SIG-M5 treated with dmso at 0.1 percent for 504 hours (cell line): ENCODE measurements around the gene RETREG1.
A peak's percentile ranks its signal among the peaks of the same experiment; 100 is the strongest.
"Not testable (repeated sequence)": the region's sequence is repeated elsewhere in the genome, so short reads cannot be mapped to it uniquely, and the experiment has no call there.

ENCODE experiments used
- DNase-seq: peaks from one replicate; lab custom pipeline; 2025; ENCODE audit not compliant: unreplicated experiment; lab: John Stamatoyannopoulos, UW

RETREG1 gene

DNA sequence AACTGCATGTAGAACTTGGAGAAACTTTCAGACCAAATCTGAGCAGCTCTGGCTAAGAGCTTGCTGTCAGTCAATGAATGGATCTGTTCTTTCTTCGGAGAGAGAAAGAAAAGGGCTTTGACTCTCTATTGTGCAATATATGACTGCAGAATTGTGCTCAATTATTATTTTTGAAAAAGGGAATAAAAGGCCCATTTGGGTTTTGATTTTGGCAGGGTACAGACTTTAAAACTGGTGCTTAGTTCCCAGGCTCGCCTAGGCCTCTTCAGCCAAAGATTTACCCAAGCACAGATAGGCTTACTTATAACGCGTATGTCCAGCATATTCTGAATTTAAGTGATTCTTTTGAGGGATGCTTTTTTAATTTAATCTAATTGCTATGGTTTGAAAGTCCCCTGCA is 59.3 kb downstream of the RETREG1 start:
- DNase-seq = no peak

GRCh38 chr5:16554110-16554509 is 62.7 kb downstream of the RETREG1 start:
- no peak for DNase-seq

DNA sequence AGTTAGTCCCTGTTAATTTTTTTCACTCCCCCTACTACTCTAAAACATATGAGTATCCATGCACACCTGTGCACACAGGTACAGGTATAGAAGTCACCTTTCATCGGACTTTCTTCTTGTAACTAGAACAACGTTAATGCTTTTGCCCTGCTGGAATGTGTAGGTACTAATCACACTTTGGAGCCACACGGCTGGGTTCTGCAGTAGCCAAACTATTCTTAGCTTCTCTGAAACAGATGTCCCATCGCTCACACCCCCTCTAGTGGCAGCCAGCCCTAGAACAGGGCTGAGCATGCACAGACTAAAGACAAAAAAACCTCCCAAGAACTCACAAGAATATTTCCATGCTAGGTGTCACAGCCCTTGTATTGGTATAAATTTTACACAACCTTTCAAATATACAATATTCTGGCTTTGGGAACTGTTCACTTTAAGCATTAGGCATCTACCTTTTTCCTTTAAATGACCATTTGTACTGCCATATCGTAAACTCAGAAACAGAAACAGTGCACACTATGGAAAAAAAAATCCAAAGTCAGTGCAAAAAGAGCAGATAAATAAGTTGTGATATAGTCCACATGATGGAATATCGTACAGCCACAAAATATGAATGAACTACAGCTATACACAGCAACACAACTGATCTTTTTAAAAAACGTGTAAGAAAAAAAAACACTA is 64.0 kb downstream of the RETREG1 start:
- peak; percentile 75 for DNase-seq

DNA sequence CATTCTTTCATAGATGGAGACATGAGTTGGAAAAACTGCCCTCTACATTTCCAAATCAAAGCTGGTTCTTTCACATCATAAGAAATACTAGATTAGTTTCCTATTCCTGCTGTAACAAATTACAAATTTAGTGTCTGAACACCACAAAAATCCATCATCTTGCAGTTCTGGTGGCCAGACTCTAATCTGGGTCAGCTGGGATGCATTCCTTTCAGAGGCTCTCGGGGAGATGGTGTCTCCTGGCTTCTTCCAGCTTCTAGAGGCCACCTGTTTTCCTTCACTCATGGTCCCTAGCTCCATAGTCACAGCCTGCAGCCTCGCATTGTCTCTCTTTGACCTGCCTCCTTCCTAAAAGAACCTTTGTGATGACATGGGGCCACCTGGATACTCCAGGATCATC is 65.2 kb downstream of the RETREG1 start:
- no peak for DNase-seq

DNA sequence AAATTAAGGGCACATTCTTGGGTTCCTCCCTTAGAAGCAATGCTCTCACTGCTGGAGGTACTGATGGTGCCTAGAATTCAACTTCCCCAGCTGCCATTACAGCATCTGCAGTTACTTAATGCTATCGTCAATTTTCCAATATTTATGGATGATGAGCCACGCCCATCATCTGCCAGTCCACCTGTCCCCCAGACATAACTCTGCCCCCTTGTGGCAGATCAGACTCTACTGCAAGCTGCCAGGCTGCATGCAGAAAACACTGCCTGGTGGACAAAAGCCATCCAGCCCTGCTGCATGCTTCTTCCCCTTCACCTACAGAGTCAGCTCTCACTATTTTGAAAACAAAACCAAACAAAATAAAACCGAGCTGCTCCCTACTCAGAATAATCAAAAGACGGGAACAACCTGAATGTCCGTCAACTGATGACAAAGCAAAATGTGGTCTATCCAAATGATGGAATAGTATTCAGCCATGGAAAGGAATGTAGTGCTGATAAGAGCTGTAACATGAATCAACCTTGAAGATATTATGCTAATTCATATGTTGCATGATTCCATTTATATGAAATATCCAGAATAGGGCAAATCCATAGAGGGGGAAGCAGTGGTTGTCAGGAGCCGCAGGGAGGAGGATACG is 66.4 kb downstream of the RETREG1 start:
- DNase-seq = peak; percentile 52

GRCh38 chr5:16549491-16550206 is 67.1 kb downstream of the RETREG1 start:
- no peak for DNase-seq

DNA sequence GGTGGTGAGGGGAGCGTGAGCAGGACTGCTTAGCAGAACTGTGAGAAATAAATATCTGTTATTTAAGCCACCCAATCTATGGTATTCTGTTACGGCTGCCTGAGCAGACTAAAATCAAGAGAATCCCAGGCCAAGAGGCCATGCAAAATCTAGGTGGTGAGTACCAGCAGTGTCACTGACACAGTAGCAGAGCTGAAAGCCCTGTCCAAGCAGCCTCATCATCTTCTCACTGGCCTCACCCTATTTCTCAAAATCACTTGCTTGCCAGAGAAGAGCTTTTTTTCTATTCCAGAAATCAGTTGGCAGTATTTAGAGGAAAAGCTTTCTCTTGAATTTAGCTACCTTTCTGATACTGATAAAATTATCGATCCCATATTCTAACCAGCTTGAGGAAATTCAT is 68.0 kb downstream of the RETREG1 start:
- no peak for DNase-seq

DNA sequence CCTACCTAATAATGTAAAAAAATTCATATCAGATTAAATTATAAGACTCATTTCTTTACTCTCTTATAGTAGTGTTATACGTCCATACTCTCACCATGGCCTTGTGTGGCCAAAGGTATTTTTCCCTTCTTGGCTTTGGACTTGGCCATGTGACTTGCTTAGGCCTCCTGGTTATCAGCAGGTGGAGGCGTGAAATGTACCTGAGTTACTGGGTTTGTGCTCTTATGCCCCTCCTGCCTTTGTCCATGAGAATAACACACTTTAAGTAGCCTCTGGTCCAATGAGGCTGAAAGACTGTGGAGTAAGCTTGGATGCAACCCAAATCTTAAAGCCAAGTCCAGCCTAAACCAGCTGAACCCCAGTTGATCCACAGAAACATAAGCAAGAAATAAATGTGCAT is 68.7 kb downstream of the RETREG1 start:
- no peak for DNase-seq

DNA sequence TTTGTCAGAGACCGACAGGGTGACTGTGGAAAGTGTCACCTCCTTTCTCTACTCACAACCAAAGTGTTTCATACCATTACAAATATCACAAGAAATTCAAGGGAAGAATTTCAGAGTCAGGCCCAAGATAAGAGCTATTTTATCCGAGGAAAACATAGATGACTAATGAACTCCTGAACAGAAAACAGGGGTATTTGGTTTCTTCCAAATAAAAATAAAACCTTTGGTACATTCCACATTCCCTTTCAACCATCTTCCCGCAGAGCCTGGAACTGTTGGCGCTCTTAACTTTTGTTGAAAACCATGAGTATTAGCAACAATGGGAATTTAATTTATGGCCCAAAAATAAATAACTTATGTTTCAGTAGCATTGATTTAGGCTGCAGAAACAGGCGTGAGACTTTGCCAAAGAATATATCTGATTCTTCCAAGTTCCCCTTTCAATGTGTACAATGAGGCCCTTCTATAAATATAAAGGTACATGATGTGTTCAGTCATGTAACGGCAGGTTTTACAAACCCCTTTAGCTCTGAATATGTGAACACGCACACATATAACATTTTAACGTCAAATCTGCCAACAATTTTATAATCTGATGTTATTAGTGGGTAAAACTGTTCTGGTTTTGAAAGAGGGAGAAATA is 69.5 kb downstream of the RETREG1 start:
- no peak for DNase-seq

GRCh38 chr5:16546732-16547131 is 70.1 kb downstream of the RETREG1 start:
- no peak for DNase-seq

- no peak for DNase-seq
These were observed 72.0 kb downstream of the RETREG1 start for GRCh38 chr5:16544607-16545374.

DNA sequence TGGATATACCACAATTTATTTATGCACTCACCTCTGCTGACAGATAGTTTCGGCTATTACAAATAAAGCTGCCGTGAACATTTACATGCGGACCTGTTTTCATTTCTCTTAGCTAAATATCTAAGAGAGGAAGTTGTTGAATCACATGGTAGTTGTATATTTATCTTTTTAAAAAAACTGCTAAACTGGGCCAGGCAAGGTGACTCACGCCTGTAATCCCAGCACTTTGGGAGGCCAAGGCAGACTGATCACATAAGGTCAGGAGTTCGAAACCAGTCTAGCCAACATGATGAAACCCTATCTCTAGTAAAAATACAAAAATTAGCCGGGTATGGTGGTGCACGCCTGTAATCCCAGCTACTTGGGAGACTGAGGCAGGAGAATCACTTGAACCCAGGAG is 73.6 kb downstream of the RETREG1 start:
- not testable (repeated sequence) for DNase-seq

DNA sequence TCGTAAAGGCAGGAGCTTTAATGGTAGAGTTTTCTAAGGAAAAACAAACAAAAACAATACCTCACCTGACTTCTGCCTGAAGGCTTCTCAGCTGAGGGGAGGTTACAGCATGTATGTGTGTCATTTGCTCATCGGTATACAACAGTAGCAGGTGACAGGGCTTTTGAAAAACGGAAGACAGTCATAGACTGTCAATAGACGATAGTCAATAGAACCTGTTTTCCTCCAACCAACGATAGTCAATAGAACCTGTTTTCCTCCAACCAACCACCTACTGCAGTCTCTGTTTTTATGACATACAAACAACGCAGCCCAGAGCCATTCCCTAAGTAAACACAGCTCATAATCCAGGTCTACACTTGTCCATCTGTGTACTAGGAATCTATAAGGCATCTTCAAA is 74.6 kb downstream of the RETREG1 start:
- DNase-seq = no peak

DNA sequence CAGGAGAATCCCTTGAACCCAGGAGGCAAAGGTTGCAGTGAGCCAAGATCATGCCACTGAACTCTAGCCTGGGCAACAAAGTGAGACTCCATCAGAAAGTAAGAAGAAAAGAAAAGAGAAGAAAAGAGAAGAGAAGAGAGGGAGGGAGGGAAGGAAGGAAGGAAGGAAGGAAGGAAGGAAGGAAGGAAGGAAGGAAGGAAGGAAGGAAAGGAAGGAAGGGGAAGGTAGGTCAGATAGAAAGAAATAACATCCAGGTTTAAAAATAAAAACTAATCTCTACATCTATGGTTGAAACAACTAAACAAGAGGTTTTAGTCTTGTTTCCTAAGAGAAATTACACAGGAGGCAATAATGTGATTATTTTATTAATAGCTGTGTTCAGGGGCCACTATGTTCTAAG is 75.2 kb downstream of the RETREG1 start:
- DNase-seq = not testable (repeated sequence)

DNA sequence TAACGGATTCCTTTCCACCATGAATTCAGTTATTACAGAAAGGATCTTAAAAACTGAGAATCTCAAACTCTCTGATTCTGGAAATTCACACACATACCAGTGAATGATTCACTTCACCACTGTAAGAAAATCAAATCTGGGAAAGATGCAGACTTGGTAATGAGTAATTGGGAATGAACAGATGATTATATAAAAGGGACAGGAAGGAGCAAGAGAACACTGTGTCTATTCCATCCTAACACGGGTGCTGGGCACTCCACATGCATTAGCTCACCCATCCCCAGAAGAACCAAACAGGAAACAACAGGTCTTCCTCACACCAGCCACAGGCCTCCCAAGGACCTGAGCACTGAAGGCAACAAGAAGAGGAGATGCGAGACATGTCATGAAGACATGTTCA is 76.4 kb downstream of the RETREG1 start:
- no peak for DNase-seq

DNA sequence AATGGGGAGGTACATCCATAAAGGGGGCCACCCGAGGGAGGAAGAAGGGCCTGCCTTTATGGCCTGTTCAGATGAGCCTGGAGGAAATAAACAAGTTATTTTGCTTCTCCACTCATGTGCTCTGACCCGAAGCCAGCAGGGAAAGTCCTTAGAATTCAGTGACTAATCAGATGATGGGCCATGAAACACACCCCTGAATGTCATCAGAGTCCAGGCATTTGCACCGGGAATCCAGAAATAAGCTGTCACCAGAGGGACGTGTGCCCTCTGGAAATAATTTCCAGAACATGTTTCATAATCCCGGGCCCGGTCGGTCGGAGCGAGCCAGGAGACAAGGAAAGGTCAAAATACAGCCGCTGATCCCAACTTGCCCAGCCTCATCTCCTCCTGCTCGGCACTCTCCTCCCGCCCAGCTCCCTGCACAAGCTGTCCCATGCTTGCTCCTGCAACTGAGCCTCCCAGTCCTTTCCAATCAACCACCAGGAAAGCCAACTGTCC is 77.6 kb downstream of the RETREG1 start:
- DNase-seq = no peak

DNA sequence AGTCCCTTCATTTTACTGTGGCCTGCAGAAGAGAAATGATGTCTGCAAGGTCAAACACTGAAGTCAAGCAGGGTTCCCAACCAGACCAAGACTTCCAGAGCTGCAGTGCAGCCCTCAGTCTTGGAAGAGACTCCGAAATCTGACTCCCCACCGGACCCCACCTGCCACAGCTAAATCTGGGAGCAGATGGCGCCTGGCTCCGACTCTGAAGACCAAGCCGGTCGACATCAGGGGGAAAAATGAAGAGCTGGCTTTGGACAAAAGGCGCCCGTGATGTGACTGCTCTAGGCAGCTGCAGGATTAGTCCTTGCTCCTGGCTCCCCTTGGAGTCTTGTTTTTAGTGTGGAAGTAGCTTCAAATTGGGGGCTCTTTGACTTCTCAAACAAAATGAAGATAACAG is 78.8 kb downstream of the RETREG1 start:
- DNase-seq = no peak

DNA sequence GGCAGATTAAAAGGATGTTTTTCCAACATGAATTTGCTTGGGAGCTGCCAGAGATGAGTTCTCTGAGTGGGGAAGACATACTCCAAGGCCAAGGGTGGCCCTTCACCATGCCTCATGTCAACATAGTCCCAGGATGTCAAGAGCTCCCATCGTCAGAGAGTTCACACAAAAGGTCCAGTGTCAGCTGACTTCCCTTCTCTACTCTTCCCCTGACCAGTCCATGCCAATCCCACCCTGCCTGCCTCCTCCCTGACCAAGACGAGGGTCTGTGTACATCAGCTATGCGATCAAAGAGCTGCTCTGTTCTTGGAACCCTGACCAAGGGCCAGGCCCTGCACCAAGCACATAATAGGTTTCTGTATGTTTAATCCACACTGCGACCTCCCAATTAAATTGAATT is 80.0 kb downstream of the RETREG1 start:
- DNase-seq = no peak

GRCh38 chr5:16536246-16536645 is 80.6 kb downstream of the RETREG1 start:
- DNase-seq = no peak

DNA sequence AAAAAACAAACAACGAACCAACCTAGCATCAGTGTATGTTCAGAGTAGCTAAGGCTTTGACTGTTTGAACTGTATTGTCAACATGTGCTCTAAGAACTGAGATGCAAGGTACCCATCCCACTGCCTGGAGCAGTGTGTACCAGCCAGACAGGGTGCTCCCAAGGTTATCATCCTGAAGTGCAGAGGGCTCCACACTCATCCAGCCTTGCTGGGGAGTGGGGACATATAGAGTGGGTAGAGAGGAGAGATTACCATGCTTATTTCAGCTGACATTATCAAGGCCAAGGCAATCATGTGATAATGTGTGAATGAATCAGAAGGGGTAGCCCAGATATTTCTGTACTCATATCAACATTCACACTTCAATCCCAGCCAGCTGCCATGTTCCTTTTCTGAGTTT is 82.5 kb downstream of the RETREG1 start:
- no peak for DNase-seq

GRCh38 chr5:16531063-16531648 is 85.6 kb downstream of the RETREG1 start:
- no peak for DNase-seq
